Endothelial cell of umbilical vein (primary cell): Measurements from ENCODE around the gene TFAP2A. TPM values are rescaled to one million over a fixed set of nuclear protein-coding genes. Genes with fewer than 3 reads are reported as not detected.

Source experiments
- BruUV-seq: library from RNA; stranded (reverse); fragments of 400-500 nt; replicated peaks from 2 replicates; lab custom pipeline; 2021; lab: Mats Ljungman, UMichigan
- CTCF ChIA-PET: fragments of 300-600, 350-600 bp; sonication (Branson Sonifier 250); formaldehyde crosslinking; loops from one replicate; lab custom pipeline; 2021; ENCODE audit warnings: antibody characterized with exemption, inconsistent platforms; lab: Charles Lee
- POLR2A ChIA-PET: fragments of 300-600, 350-600 bp; sonication (Branson Sonifier 250); formaldehyde crosslinking; loops from one replicate; lab custom pipeline; 2021; ENCODE audit warnings: antibody characterized with exemption, inconsistent platforms; lab: Charles Lee
- DNase-seq: peaks from one replicate; pipeline ENCODE4 v3.0.0-alpha.2; 2011; ENCODE audit warnings: low read depth, low spot score
- FAIRE-seq: peaks from 2 replicates; lab custom pipeline; 2011; peaks lifted over from hg19 to GRCh38; lab: Jason Lieb, UNC
- H2AFZ ChIP-seq: 2 replicates; pipeline ENCODE4 v1.6.0; 2012; ENCODE audit warnings: low read depth, low read length, control low read depth, inconsistent platforms
- H3K27ac ChIP-seq: 2 replicates; pipeline ENCODE4 v1.5.1; 2011; ENCODE audit warnings: low read depth, mild to moderate bottlenecking, control low read depth, low read length, moderate library complexity; ENCODE audit not compliant: insufficient read depth
- H3K27me3 ChIP-seq, 2 experiments: 2 replicates each; pipeline versions ENCODE4 v1.6.0 to v1.6.1; 2011; ENCODE audit warnings: low read length in 2 of 2, mixed read lengths in 1 of 2; ENCODE audit not compliant: control insufficient read depth in 2 of 2, insufficient read depth in 2 of 2
- H3K36me3 ChIP-seq, 2 experiments: 2 replicates in 1 of 2; 3 replicates in 1 of 2; pipeline ENCODE4 v1.5.1; 2011; ENCODE audit warnings: low read length in 2 of 2, mild to moderate bottlenecking in 1 of 2, moderate library complexity in 1 of 2; ENCODE audit not compliant: control insufficient read depth in 2 of 2, insufficient read depth in 2 of 2; ENCODE audit errors: extremely low read depth in 1 of 2
- H3K4me1 ChIP-seq: 3 replicates; pipeline ENCODE4 v1.5.1; 2011; ENCODE audit warnings: mild to moderate bottlenecking, low read length; ENCODE audit not compliant: control insufficient read depth, insufficient read depth; ENCODE audit errors: extremely low read depth
- H3K4me2 ChIP-seq: 2 replicates; pipeline ENCODE4 v1.6.1; 2011; ENCODE audit warnings: low read length, control low read depth, mixed read lengths; ENCODE audit not compliant: insufficient read depth
- H3K4me3 ChIP-seq, 3 experiments: fragments of 200-600 bp in 1 of 3; sonication (generic), shearing (Covaris generic) in 1 of 3; replicated peaks in 1 of 3; 2 replicates each; pipeline ENCODE4 v1.5.1; 2011 to 2016; ENCODE audit warnings: control low read depth in 3 of 3, low read length in 3 of 3, mild to moderate bottlenecking in 2 of 3, inconsistent platforms in 1 of 3, low read depth in 1 of 3, moderate library complexity in 1 of 3; ENCODE audit not compliant: insufficient read depth in 1 of 3
- H3K79me2 ChIP-seq: 2 replicates; pipeline ENCODE4 v1.6.0; 2012; ENCODE audit warnings: low read length, inconsistent platforms; ENCODE audit not compliant: control insufficient read depth, insufficient read depth
- H3K9ac ChIP-seq: replicated peaks from 2 replicates; pipeline ENCODE3; 2011; ENCODE audit warnings: low read length, control low read depth; ENCODE audit not compliant: insufficient read depth; ENCODE audit errors: extremely low read depth
- H3K9me1 ChIP-seq: replicated peaks from 3 replicates; pipeline ENCODE4 v1.6.0; 2011; ENCODE audit warnings: mild to moderate bottlenecking, low read length; ENCODE audit not compliant: control insufficient read depth, insufficient read depth; ENCODE audit errors: extremely low read depth
- H3K9me3 ChIP-seq: replicated peaks from 2 replicates; pipeline ENCODE4 v1.5.1; 2012; ENCODE audit warnings: low read length, inconsistent platforms; ENCODE audit not compliant: control insufficient read depth, insufficient read depth
- H4K20me1 ChIP-seq: replicated peaks from 2 replicates; pipeline ENCODE3; 2011; ENCODE audit warnings: mild to moderate bottlenecking, low read length; ENCODE audit not compliant: control insufficient read depth, insufficient read depth; ENCODE audit errors: extremely low read depth
- EZH2 ChIP-seq: IDR thresholded peaks from 2 replicates; pipeline ENCODE4 v1.6.1; 2012; ENCODE audit warnings: borderline replicate concordance, low read depth, mild to moderate bottlenecking, moderate library complexity, low read length, inconsistent platforms; ENCODE audit not compliant: severe bottlenecking
- GATA2 ChIP-seq: IDR thresholded peaks from 2 replicates; pipeline ENCODE4 v1.7.0; 2011; ENCODE audit warnings: low read depth, mild to moderate bottlenecking, moderate library complexity, mixed read lengths, low read length; ENCODE audit not compliant: insufficient read length, insufficient read depth
- JUN ChIP-seq: IDR thresholded peaks from 2 replicates; pipeline ENCODE4 v1.6.1; 2011; ENCODE audit warnings: borderline replicate concordance, low read depth; ENCODE audit not compliant: insufficient read length, insufficient read depth
- MYC ChIP-seq: IDR thresholded peaks from one replicate; pipeline ENCODE4 v1.6.1; 2011; ENCODE audit warnings: mild to moderate bottlenecking, low read depth, low read length
- POLR2A ChIP-seq: IDR thresholded peaks from 2 replicates; pipeline ENCODE4 v1.6.1; 2012; ENCODE audit warnings: low read depth, mild to moderate bottlenecking, control low read depth, low read length
- POLR2AphosphoS5 ChIP-seq: IDR thresholded peaks from 2 replicates; pipeline ENCODE4 v1.6.1; 2012; ENCODE audit warnings: low read depth, mild to moderate bottlenecking, control low read depth, low read length, moderate library complexity; ENCODE audit not compliant: insufficient read depth
- dilution Hi-C: fragments of 300-500 bp; cut with MboI; formaldehyde crosslinking; loops from one replicate; pipeline ENCODE4 v1.15.0; 2019; ENCODE audit warnings: low sequenced_read_pairs; ENCODE audit not compliant: extremely low pct_ligation_motif_present
- intact Hi-C: fragments of 100-400 bp; cut with micrococcal nuclease; formaldehyde crosslinking; loops from one replicate; pipeline ENCODE4 v1.10.0; 2022
- polyA plus RNA-seq, 4 experiments: library from polyadenylated mRNA; depleted of rRNA in 3 of 4; stranded (reverse) in 3 of 4; unstranded in 1 of 4; fragments of >200 nt; gene quantifications; 2 replicates each; pipeline versions ENCODE4 v1.2.1 to v1.2.3, GENCODE V29; 2011 to 2012; ENCODE audit warnings: missing spikeins in 1 of 4
- total RNA-seq: library from RNA; stranded (reverse); gene quantifications from 2 replicates; pipeline ENCODE4 v1.2.3, GENCODE V29; 2021
- TF ChIP-seq, protein P1 (sequence below), 2 donors: IDR thresholded peaks; 1 replicate in 1 of 2; 2 replicates in 1 of 2; pipeline ENCODE4 v1.5.1; 2011; ENCODE audit warnings: low read length in 2 of 2, mild to moderate bottlenecking in 2 of 2, moderate library complexity in 2 of 2, control low read depth in 1 of 2, inconsistent platforms in 1 of 2, low read depth in 1 of 2; ENCODE audit not compliant: insufficient read depth in 1 of 2; ENCODE audit errors: extremely low read depth in 1 of 2

Gene TFAP2A
- total and polyA plus RNA-seq, 2 donors (not counting 3 experiments of a cell fraction or from before 2014, with no cell fraction given), result 0.06 TPM; not detected in 1

DNA sequence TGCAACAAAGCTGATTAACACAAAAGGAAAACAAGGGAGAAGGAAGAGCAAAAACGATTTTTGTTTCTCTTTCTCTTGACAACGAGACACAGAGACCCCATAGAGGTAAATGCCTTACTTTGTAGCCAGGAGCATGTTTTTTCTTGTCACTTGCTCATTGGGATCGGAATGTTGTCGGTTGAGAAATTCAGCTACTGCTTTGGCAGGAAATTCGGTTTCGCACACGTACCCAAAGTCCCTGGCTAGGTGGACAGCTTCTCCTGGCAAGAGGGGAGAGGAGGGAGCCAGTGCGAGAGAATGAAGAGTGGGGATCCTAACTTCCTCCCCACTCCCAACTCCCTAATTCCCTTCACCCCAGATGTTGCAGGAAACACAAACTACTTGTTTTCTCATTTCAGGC, 14.5 kb downstream of the TFAP2A start:
- ChIA-PET POLR2A (no interaction called here), CTCF (interaction anchor here (1.6 kb wide), 1 partner anchor 29 kb away, joined by 3 read pairs; no protein-coding TSS in a partner anchor)
- Histone ChIP-seq H3K27ac (no peak overlapping the region), H3K36me3 (no peaks in the 10 kb centered on the region), H3K4me2 (no peak overlapping the region), H2AFZ (no peak overlapping the region), H3K4me3 (no peak overlapping the region), H3K9me3 (no peaks in the 10 kb centered on the region), H3K27me3 (peaks cover 51 to 70% of the 10 kb centered on the region in 2 experiments), H3K9ac (no peak overlapping the region), H4K20me1 (no peaks in the 10 kb centered on the region), H3K79me2 (no peaks in the 10 kb centered on the region), H3K9me1 (no peaks in the 10 kb centered on the region), H3K4me1 (peaks cover 13% of the 10 kb centered on the region)
- dilution Hi-C loops (no loop called here), intact Hi-C loops (loop anchor here (5.0 kb wide), 1 partner anchor 1137 kb away; the partner anchor contains the start of gene TMEM170B)
- FAIRE-seq (no peak), DNase-seq (no peak)
- TF ChIP-seq, protein P1, sequence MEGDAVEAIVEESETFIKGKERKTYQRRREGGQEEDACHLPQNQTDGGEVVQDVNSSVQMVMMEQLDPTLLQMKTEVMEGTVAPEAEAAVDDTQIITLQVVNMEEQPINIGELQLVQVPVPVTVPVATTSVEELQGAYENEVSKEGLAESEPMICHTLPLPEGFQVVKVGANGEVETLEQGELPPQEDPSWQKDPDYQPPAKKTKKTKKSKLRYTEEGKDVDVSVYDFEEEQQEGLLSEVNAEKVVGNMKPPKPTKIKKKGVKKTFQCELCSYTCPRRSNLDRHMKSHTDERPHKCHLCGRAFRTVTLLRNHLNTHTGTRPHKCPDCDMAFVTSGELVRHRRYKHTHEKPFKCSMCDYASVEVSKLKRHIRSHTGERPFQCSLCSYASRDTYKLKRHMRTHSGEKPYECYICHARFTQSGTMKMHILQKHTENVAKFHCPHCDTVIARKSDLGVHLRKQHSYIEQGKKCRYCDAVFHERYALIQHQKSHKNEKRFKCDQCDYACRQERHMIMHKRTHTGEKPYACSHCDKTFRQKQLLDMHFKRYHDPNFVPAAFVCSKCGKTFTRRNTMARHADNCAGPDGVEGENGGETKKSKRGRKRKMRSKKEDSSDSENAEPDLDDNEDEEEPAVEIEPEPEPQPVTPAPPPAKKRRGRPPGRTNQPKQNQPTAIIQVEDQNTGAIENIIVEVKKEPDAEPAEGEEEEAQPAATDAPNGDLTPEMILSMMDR (IDR thresholded peaks at IDR 0.05; ENCODE audit: extremely low read depth in 1 of 2, insufficient read depth in 1 of 2, low read depth in 1 of 2, low read length in 2 of 2), result no peak
- TF ChIP-seq MYC (no peak), JUN (no peak), POLR2A (no peak), GATA2 (no peak), POLR2AphosphoS5 (no peak)
- no TSS peak for BruUV-seq

DNA sequence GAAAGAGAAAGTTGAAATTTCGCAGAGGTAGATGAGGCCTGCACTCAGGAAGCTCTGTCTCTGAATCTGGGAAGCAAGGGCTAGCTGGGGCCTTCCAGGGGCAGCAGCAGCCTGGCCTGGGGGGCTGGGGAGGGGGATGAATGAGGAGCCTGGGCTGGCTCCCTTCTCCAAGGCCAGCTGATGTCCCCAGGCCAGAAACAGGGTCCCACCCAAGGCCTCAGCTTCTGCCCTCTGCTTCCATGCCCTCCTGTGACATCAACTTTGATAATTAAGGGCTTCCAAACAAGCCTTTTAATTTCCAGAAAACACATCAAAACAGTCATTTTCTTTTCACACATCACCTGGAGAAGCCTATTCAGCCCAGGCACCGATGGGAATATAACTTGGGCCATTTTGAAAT, 15.4 kb downstream of the TFAP2A start:
- H2AFZ ChIP-seq, result no peak overlapping the region
- no peaks in the 10 kb centered on the region for H3K79me2 ChIP-seq
- H3K27me3 ChIP-seq, result peaks cover 48 to 79% of the 10 kb centered on the region in 2 experiments
- H3K27ac ChIP-seq, result no peak overlapping the region
- no peak for DNase-seq
- dilution Hi-C loops (no loop called here), intact Hi-C loops (no loop called here)
- H3K36me3 ChIP-seq, result no peaks in the 10 kb centered on the region
- ChIA-PET CTCF (no interaction called here), POLR2A (no interaction called here)
- FAIRE-seq, result no peak
- peaks cover 7% of the 10 kb centered on the region for H3K4me1 ChIP-seq
- no peaks in the 10 kb centered on the region for H3K9me1 ChIP-seq
- H4K20me1 ChIP-seq, result no peaks in the 10 kb centered on the region
- no peaks in the 10 kb centered on the region for H3K9me3 ChIP-seq
- no peak overlapping the region for H3K4me3 ChIP-seq
- H3K4me2 ChIP-seq, result no peak overlapping the region
- H3K9ac ChIP-seq, result no peak overlapping the region
- BruUV-seq, result no TSS peak
- TF ChIP-seq, protein P1 (IDR thresholded peaks at IDR 0.05; ENCODE audit: extremely low read depth in 1 of 2, insufficient read depth in 1 of 2, low read depth in 1 of 2, low read length in 2 of 2), result no peak
- no peak for TF ChIP-seq EZH2
